H1 (cell line): Measurements from ENCODE around the gene FMC1. TPM values are rescaled to one million over a fixed set of nuclear protein-coding genes. Genes with fewer than 3 reads are reported as not detected.

Source experiments
- CTCF ChIA-PET: fragments of 300-600 bp; sonication (Branson Sonifier 250); formaldehyde crosslinking; loops from one replicate; lab custom pipeline; 2021; ENCODE audit not compliant: partially characterized antibody; lab: Charles Lee
- POLR2A ChIA-PET: fragments of 300-600 bp; sonication (Branson Sonifier 250); formaldehyde crosslinking; loops from one replicate; lab custom pipeline; 2021; ENCODE audit warnings: inconsistent platforms; ENCODE audit not compliant: partially characterized antibody; lab: Charles Lee
- DNase-seq, 2 experiments: peaks; one replicate each; pipeline versions ENCODE4 v3.0.0 to v3.0.0-alpha.2; 2010 to 2022; ENCODE audit warnings: low spot score in 2 of 2, low read depth in 1 of 2, mixed read lengths in 1 of 2
- FAIRE-seq: peaks from 2 replicates; lab custom pipeline; 2011; peaks lifted over from hg19 to GRCh38; lab: Jason Lieb, UNC
- H2AFZ ChIP-seq: 2 replicates; pipeline ENCODE4 v1.8.1; 2012; ENCODE audit warnings: low read length, inconsistent platforms
- H2AK5ac ChIP-seq: 2 replicates; pipeline ENCODE4 v1.6.1; 2013; ENCODE audit warnings: low read depth, low read length
- H2BK120ac ChIP-seq: replicated peaks from 2 replicates; pipeline ENCODE3; 2013; ENCODE audit warnings: low read depth, low read length, inconsistent platforms
- H2BK12ac ChIP-seq: 2 replicates; pipeline ENCODE4 v1.6.1; 2013; ENCODE audit warnings: low read depth, low read length
- H2BK15ac ChIP-seq: 2 replicates; pipeline ENCODE4 v1.6.1; 2013; ENCODE audit warnings: low read length
- H2BK20ac ChIP-seq: 2 replicates; pipeline ENCODE4 v1.6.1; 2013; ENCODE audit warnings: low read length
- H2BK5ac ChIP-seq: 2 replicates; pipeline ENCODE4 v1.6.1; 2013; ENCODE audit warnings: low read depth, low read length
- H3K14ac ChIP-seq: 2 replicates; pipeline ENCODE4 v1.6.1; 2013; ENCODE audit warnings: inconsistent platforms; ENCODE audit not compliant: insufficient read length
- H3K18ac ChIP-seq: 2 replicates; pipeline ENCODE4 v1.6.1; 2013; ENCODE audit warnings: low read length; ENCODE audit errors: extremely low read depth
- H3K23ac ChIP-seq: 2 replicates; pipeline ENCODE4 v1.6.1; 2013; ENCODE audit warnings: inconsistent platforms; ENCODE audit not compliant: insufficient read length
- H3K23me2 ChIP-seq: 2 replicates; pipeline ENCODE4 v1.6.1; 2013; ENCODE audit warnings: low read depth, low read length
- H3K27ac ChIP-seq: 2 replicates; pipeline ENCODE4 v1.6.1; 2011; ENCODE audit warnings: low read depth, low read length, inconsistent platforms
- H3K27me3 ChIP-seq, 4 experiments: replicated peaks in 1 of 4; 1 replicate in 1 of 4; 2 replicates in 3 of 4; pipeline versions ENCODE4 v1.6.1 to v1.8.1; 2011 to 2013; ENCODE audit warnings: low read length in 3 of 4, mild to moderate bottlenecking in 3 of 4, inconsistent platforms in 2 of 4, mixed read lengths in 2 of 4, moderate library complexity in 1 of 4; ENCODE audit not compliant: control insufficient read depth in 3 of 4, insufficient read depth in 3 of 4; ENCODE audit errors: extremely low read depth in 1 of 4
- H3K36me3 ChIP-seq, 4 experiments: 2 replicates each; pipeline versions ENCODE4 v1.6.1 to v1.8.1; 2011 to 2013; ENCODE audit warnings: mild to moderate bottlenecking in 4 of 4, low read length in 3 of 4, moderate library complexity in 2 of 4, control low read depth in 1 of 4, inconsistent platforms in 1 of 4; ENCODE audit not compliant: insufficient read depth in 4 of 4, control insufficient read depth in 2 of 4
- H3K4ac ChIP-seq: replicated peaks from 2 replicates; pipeline ENCODE3; 2013; ENCODE audit warnings: low read length, low read depth, mixed read lengths, inconsistent platforms; ENCODE audit not compliant: insufficient read length
- H3K4me1 ChIP-seq, 4 experiments: replicated peaks in 1 of 4; 1 replicate in 1 of 4; 2 replicates in 3 of 4; pipeline versions ENCODE4 v1.6.1 to v1.8.1; 2011 to 2013; ENCODE audit warnings: low read length in 3 of 4, inconsistent platforms in 2 of 4, mixed read lengths in 1 of 4; ENCODE audit not compliant: insufficient read depth in 4 of 4, control insufficient read depth in 3 of 4
- H3K4me2 ChIP-seq, 2 experiments: 2 replicates each; pipeline versions ENCODE4 v1.6.1 to v1.8.1; 2011 to 2013; ENCODE audit warnings: low read depth in 2 of 2, low read length in 2 of 2, control low read depth in 1 of 2, inconsistent platforms in 1 of 2, mild to moderate bottlenecking in 1 of 2; ENCODE audit not compliant: insufficient read depth in 1 of 2
- H3K4me3 ChIP-seq, 4 experiments: fragments of 200-600, 300-600 bp in 1 of 4; sonication (generic), shearing (Covaris generic), sonication (Bioruptor Twin) in 1 of 4; 2 replicates each; pipeline versions ENCODE4 v1.5.1 to v1.8.1; 2011 to 2016; ENCODE audit warnings: low read length in 4 of 4, low read depth in 3 of 4, control low read depth in 2 of 4, inconsistent platforms in 2 of 4, mild to moderate bottlenecking in 2 of 4, mixed read lengths in 1 of 4, moderate library complexity in 1 of 4; ENCODE audit not compliant: insufficient read depth in 2 of 4; ENCODE audit errors: extremely low read depth in 1 of 4
- H3K56ac ChIP-seq: replicated peaks from 2 replicates; pipeline ENCODE3; 2013; ENCODE audit warnings: low read depth, mild to moderate bottlenecking, mixed read lengths, low read length, inconsistent platforms; ENCODE audit not compliant: insufficient read length
- H3K79me1 ChIP-seq: 2 replicates; pipeline ENCODE4 v1.6.1; 2013; ENCODE audit warnings: low read depth, low read length, control low read depth
- H3K79me2 ChIP-seq, 2 experiments: 2 replicates each; pipeline versions ENCODE4 v1.6.1 to v1.8.1; 2012 to 2013; ENCODE audit warnings: low read length in 2 of 2, mild to moderate bottlenecking in 2 of 2, inconsistent platforms in 1 of 2; ENCODE audit not compliant: insufficient read depth in 2 of 2, control insufficient read depth in 1 of 2
- H3K9ac ChIP-seq, 4 experiments: replicated peaks in 1 of 4; 1 replicate in 1 of 4; 2 replicates in 3 of 4; pipeline versions ENCODE4 v1.6.1 to v1.8.1; 2011 to 2013; ENCODE audit warnings: low read depth in 3 of 4, low read length in 3 of 4, control low read depth in 2 of 4, mild to moderate bottlenecking in 2 of 4, moderate library complexity in 2 of 4, inconsistent platforms in 1 of 4; ENCODE audit errors: extremely low read depth in 1 of 4
- H3K9me3 ChIP-seq, 2 experiments: 2 replicates each; pipeline versions ENCODE4 v1.6.1 to v1.8.1; 2012 to 2013; ENCODE audit warnings: mild to moderate bottlenecking in 2 of 2, moderate library complexity in 2 of 2, control low read depth in 1 of 2, inconsistent platforms in 1 of 2, low read depth in 1 of 2, low read length in 1 of 2, mixed read lengths in 1 of 2; ENCODE audit not compliant: insufficient read depth in 2 of 2
- H4K20me1 ChIP-seq, 2 experiments: replicated peaks in 1 of 2; 2 replicates each; pipeline versions ENCODE3 to v1.8.1; 2011 to 2013; ENCODE audit warnings: inconsistent platforms in 2 of 2, low read length in 2 of 2, mild to moderate bottlenecking in 1 of 2; ENCODE audit not compliant: insufficient read depth in 2 of 2, control insufficient read depth in 1 of 2
- H4K5ac ChIP-seq: 2 replicates; pipeline ENCODE4 v1.6.1; 2013; ENCODE audit warnings: low read length, low read depth, mixed read lengths, inconsistent platforms; ENCODE audit not compliant: insufficient read length
- H4K8ac ChIP-seq: 2 replicates; pipeline ENCODE4 v1.8.0; 2013; ENCODE audit warnings: mild to moderate bottlenecking, moderate library complexity, low read length, inconsistent platforms; ENCODE audit not compliant: insufficient read depth; ENCODE audit errors: extremely low read depth
- H4K91ac ChIP-seq: replicated peaks from 2 replicates; pipeline ENCODE3; 2013; ENCODE audit warnings: low read length, mixed read lengths, inconsistent platforms; ENCODE audit not compliant: insufficient read length
- EP300 ChIP-seq, 2 experiments: IDR thresholded peaks; 1 replicate in 1 of 2; 2 replicates in 1 of 2; pipeline ENCODE4 v1.6.1; 2011 to 2012; ENCODE audit warnings: low read depth in 2 of 2, low read length in 2 of 2, mild to moderate bottlenecking in 2 of 2, borderline replicate concordance in 1 of 2, inconsistent platforms in 1 of 2, moderate library complexity in 1 of 2
- SIX5 ChIP-seq: IDR thresholded peaks from 2 replicates; pipeline ENCODE4 v1.6.1; 2011; ENCODE audit warnings: mild to moderate bottlenecking, low read depth, low read length
- SP1 ChIP-seq: IDR thresholded peaks from 2 replicates; pipeline ENCODE4 v1.6.1; 2011; ENCODE audit warnings: low read depth, low read length
- SP2 ChIP-seq: IDR thresholded peaks from 2 replicates; pipeline ENCODE4 v1.6.1; 2012; ENCODE audit warnings: mild to moderate bottlenecking, low read length, inconsistent platforms
- WGBS, 2 experiments: shearing (Covaris generic) in 1 of 2; methylation state at CpG; one replicate each; pipeline versions ENCODE4 v1.1.6 to v1.1.7; 2013 to 2015; ENCODE audit warnings: low lambda C conversion rate in 2 of 2, mixed read lengths in 2 of 2, inconsistent platforms in 1 of 2, low coverage in 1 of 2, missing lambda C conversion rate in 1 of 2; ENCODE audit not compliant: insufficient replicate concordance in 2 of 2, insufficient coverage in 1 of 2, insufficient read length in 1 of 2; ENCODE audit errors: extremely low coverage in 1 of 2, missing lambda C conversion rate in 1 of 2; 5-methylcytosine and 5-hydroxymethylcytosine counted together
- polyA plus RNA-seq, 7 experiments: library from polyadenylated mRNA; depleted of rRNA in 3 of 7; stranded (reverse) in 5 of 7; unstranded in 2 of 7; fragments of >200 nt in 5 of 7; fragments of 200-250 nt in 2 of 7; gene quantifications; 1 replicate in 5 of 7; 2 replicates in 1 of 7; 4 replicates in 1 of 7; pipeline versions ENCODE4 v1.2.1 to v1.2.3, GENCODE V29; 2011 to 2013; ENCODE audit warnings: missing spikeins in 2 of 7, mixed read lengths in 2 of 7
- total RNA-seq: library from RNA; stranded (reverse); fragmentation: NEBNext Ultra II Directional; extraction: Animal tissue kit (Norgen Biotek cat#: 25700); gene quantifications from 2 replicates; pipeline ENCODE4 v1.2.1, GENCODE V29; 2021

FMC1 gene
- total and polyA plus RNA-seq, 2 of the 8 experiments (the other 6 are each of a cell fraction or from before 2014, with no cell fraction given): 15.8 to 28.4 TPM

GRCh38 chr7:139351027-139351426 is 9.9 kb downstream of the FMC1 start:
- Histone ChIP-seq H3K4ac (no peak overlapping the region), H2BK5ac (no peak overlapping the region), H3K36me3 (peaks cover 0 to 7% (median 3%) of the 10 kb centered on the region in 4 experiments; a peak in 3 of 8 replicates), H3K27ac (no peak overlapping the region), H3K9ac (no peak overlapping the region; a peak in 1 of 7 replicates), H2AFZ (no peak overlapping the region), H3K18ac (no peak overlapping the region), H3K4me1 (no peaks in the 10 kb centered on the region), H3K23ac (no peak overlapping the region), H3K27me3 (no peaks in the 10 kb centered on the region), H2AK5ac (no peak overlapping the region), H4K5ac (no peak overlapping the region), H3K4me3 (no peak overlapping the region), H4K8ac (no peak overlapping the region), H2BK12ac (no peak overlapping the region), H3K9me3 (no peaks in the 10 kb centered on the region), H4K20me1 (no peaks in the 10 kb centered on the region), H2BK15ac (no peak overlapping the region), H3K79me1 (no peaks in the 10 kb centered on the region), H4K91ac (no peak overlapping the region), H3K56ac (no peak overlapping the region), H3K23me2 (no peaks in the 10 kb centered on the region), H3K14ac (no peak overlapping the region), H3K79me2 (no peaks in the 10 kb centered on the region), H2BK20ac (no peak overlapping the region), H3K4me2 (no peak overlapping the region), H2BK120ac (no peak overlapping the region)
- TF ChIP-seq SP1 (no peak), EP300 (IDR thresholded peaks at IDR 0.05; ENCODE audit: borderline replicate concordance in 1 of 2, low read depth in 2 of 2, low read length in 2 of 2) (no peak), SIX5 (no peak), SP2 (no peak)
- no peak for DNase-seq
- ChIA-PET CTCF (no interaction called here), POLR2A (interaction anchor here (1.1 kb wide), 1 partner anchor 9 kb away, joined by 3 read pairs; the partner anchor contains the start of gene LUC7L2)
- WGBS, 2 experiments: 79% methylated on average over 2 of the region's 2 CpGs; no CpG with 5 or more reads in 1 of the 2 experiments
- FAIRE-seq: no peak
